Measurements from ENCODE around the gene EXOC3L2. TPM values are rescaled to one million over a fixed set of nuclear protein-coding genes. Genes with fewer than 3 reads are reported as not detected.

The EXOC3L2 gene
- total and polyA plus RNA-seq, 7 donors, result 0.14 to 1.7 (median 0.51) TPM; not detected in 3

- H3K9me3 ChIP-seq, result no peaks in the 10 kb centered on the region
- no peak for DNase-seq
- no peak overlapping the region for H3K4me3 ChIP-seq
- TF ChIP-seq POLR2AphosphoS5 (IDR thresholded peaks at IDR 0.05) (no peak), EP300 (IDR thresholded peaks at IDR 0.05) (no peak), POLR2A (IDR thresholded peaks at IDR 0.05) (no peak), CTCF (IDR thresholded peaks at IDR 0.05) (no peak)
- intact Hi-C loops (cut with DNase I), result no loop called here
- peaks cover 0 to 7% (median 2%) of the 10 kb centered on the region in 4 donors for H3K4me1 ChIP-seq
- peaks cover 7 to 33% (median 22%) of the 10 kb centered on the region in 3 donors for H3K27me3 ChIP-seq
- 27 to 32% methylated on average over 27 of the region's 27 CpGs for WGBS, 2 donors
- H3K36me3 ChIP-seq, result no peaks in the 10 kb centered on the region
- H3K27ac ChIP-seq, result no peak overlapping the region
Observed at GRCh38 chr19:45164577-45165335, 80.5 kb downstream of the EXOC3L2 start.

DNA sequence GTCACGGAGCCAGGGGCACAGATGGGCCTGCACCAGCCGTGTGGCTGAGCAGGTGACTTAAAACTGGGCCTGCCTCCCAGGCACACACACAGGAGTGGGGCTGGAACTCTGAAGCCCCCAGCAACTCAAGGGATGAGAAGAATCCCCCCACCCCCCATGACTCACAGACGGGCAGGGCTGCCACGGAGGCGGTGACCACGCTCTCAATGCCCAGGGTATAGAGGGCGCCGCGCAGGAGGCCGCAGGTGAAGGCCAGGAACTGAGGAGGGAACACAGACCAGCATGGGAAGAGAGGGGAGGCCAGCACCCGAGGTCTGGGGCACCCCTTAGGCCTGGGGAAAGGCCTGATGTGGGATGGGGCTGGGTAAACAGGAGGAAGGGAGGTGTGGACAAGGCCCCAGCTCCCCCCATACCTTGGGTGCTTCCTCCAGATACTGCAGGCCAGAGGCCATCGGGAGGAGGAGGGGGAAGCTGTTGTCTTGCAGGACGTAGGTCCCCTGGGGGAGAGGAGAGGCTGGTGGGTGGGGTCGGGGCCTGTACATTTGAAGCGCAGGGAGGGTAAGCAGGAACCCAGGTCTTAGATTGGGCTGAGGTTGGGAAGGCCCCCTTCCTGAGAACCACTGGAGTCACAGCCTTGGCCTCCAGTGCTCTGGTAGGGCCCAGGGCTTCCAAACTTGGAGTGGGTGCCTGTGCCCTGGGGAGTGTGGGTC lies 81.3 kb downstream of the EXOC3L2 start:
- WGBS, 2 donors, result 79 to 80% methylated on average over 15 of the region's 15 CpGs
- intact Hi-C loops (cut with DNase I), result no loop called here
- TF ChIP-seq CTCF (IDR thresholded peaks at IDR 0.05), result no peak
- no peak for TF ChIP-seq EP300 (IDR thresholded peaks at IDR 0.05)
- TF ChIP-seq POLR2A (IDR thresholded peaks at IDR 0.05), result no peak
- TF ChIP-seq POLR2AphosphoS5 (IDR thresholded peaks at IDR 0.05), result no peak
- Histone ChIP-seq H3K4me3 (no peak overlapping the region), H3K9me3 (no peaks in the 10 kb centered on the region), H3K27me3 (peaks cover 7 to 42% (median 31%) of the 10 kb centered on the region in 3 donors), H3K36me3 (no peaks in the 10 kb centered on the region), H3K4me1 (peaks cover 0 to 7% (median 2%) of the 10 kb centered on the region in 4 donors), H3K27ac (no peak overlapping the region)
- no peak for DNase-seq

DNA sequence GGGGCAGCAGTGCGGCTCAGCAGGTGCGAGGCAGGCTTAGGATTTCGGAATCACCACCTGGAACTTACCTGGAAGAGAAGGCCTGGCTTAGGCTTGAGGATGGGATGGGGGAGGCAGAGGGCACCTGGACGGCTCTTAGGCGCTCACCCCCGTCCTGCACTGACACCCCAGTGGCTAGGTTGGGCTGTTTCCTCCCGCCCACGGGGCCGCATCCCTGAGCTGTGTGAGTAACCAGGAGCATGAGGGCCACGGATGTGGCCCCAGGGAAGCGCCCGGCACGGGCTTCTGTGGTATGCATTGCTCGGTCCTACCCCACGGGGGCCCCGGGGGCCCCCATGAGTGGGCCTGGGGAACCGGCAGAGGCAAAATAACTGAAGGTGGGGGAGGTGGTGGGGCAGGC lies 82.1 kb downstream of the EXOC3L2 start:
- 90% methylated on average over 17 of the region's 17 CpGs for WGBS, 2 donors
- no peak overlapping the region for H3K27ac ChIP-seq
- TF ChIP-seq POLR2AphosphoS5 (IDR thresholded peaks at IDR 0.05) (no peak), POLR2A (IDR thresholded peaks at IDR 0.05) (no peak), EP300 (IDR thresholded peaks at IDR 0.05) (no peak), CTCF (IDR thresholded peaks at IDR 0.05) (no peak)
- H3K4me1 ChIP-seq, result peaks cover 0 to 7% (median 2%) of the 10 kb centered on the region in 4 donors
- no peaks in the 10 kb centered on the region for H3K36me3 ChIP-seq
- peaks cover 12 to 49% (median 38%) of the 10 kb centered on the region in 3 donors for H3K27me3 ChIP-seq
- DNase-seq, result no peak
- H3K9me3 ChIP-seq, result no peaks in the 10 kb centered on the region
- intact Hi-C loops (cut with DNase I), result no loop called here
- H3K4me3 ChIP-seq, result no peak overlapping the region

DNA sequence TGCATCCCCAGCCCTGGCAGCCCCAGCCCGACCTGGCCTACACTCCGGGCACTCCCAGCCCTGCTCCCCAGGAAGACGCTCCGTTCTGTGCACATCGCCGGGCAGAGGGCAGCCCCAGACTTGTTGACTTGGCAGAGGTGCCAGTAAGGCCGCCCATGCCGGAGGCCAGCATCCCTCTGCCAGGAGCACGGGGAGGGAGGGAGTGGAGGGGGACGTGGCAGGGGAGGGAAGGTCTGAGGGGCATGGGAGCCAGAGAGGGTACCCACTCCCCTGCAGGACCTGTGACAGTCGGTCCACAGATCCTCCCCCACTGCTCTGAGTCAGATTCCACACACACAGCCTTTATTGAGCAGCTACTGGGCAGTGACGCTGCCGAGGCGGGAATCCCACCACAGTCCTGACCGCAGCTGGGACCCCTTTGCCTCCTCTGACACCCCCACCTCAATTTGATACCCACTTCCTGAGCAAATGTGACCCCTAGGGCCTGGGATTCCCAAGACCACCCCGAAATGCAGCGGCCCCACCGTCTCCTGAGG lies 82.5 kb downstream of the EXOC3L2 start:
- H3K27me3 ChIP-seq, result peaks cover 12 to 54% (median 41%) of the 10 kb centered on the region in 3 donors
- intact Hi-C loops (cut with DNase I), result no loop called here
- 74 to 88% methylated on average over 18 of the region's 18 CpGs for WGBS, 2 donors

More for the DNA sequence above, 82.5 kb downstream of the EXOC3L2 start:
- no peak for TF ChIP-seq POLR2AphosphoS5 (IDR thresholded peaks at IDR 0.05)
- TF ChIP-seq CTCF (IDR thresholded peaks at IDR 0.05), result no peak
- TF ChIP-seq EP300 (IDR thresholded peaks at IDR 0.05), result no peak
- no peak for TF ChIP-seq POLR2A (IDR thresholded peaks at IDR 0.05)
- H3K36me3 ChIP-seq, result no peaks in the 10 kb centered on the region
- no peaks in the 10 kb centered on the region for H3K9me3 ChIP-seq
- no peak overlapping the region for H3K27ac ChIP-seq
- H3K4me1 ChIP-seq, result peaks cover 0 to 7% (median 2%) of the 10 kb centered on the region in 4 donors
- no peak for DNase-seq
- no peak overlapping the region for H3K4me3 ChIP-seq

Other genes with a start within 250 kb of the EXOC3L2 start
- gene RELB, start 243.9 kb downstream of the EXOC3L2 start, total RNA-seq, result 10 to 100 TPM in 1 of 4 donors, 1 to 10 TPM in 3; 3.2 to 16.7 (median 4.1) TPM
- 10 to 100 TPM; 21.0 to 50.2 (median 30.0) TPM for gene RELB, start 243.9 kb downstream of the EXOC3L2 start, polyA plus RNA-seq
- 100 to 1,000 TPM in 1 of 4 donors, 10 to 100 TPM in 3; 61.9 to 157 (median 73.7) TPM for gene CLASRP, start 206.4 kb downstream of the EXOC3L2 start, total RNA-seq
- 10 to 100 TPM; 19.0 to 70.8 (median 19.2) TPM for gene CLASRP, start 206.4 kb downstream of the EXOC3L2 start, polyA plus RNA-seq
- gene ZNF296, start 168.9 kb downstream of the EXOC3L2 start, total RNA-seq, result 1 to 10 TPM in 1 of 4 donors, under 1 TPM in 1, not detected in 2; 0.41 to 1.2 TPM
- gene ZNF296, start 168.9 kb downstream of the EXOC3L2 start, polyA plus RNA-seq, result 1 to 10 TPM; 2.8 to 5.4 (median 3.0) TPM
- gene GEMIN7, start 166.1 kb downstream of the EXOC3L2 start, total RNA-seq, result 10 to 100 TPM; 10.3 to 18.2 (median 16.2) TPM
- gene GEMIN7, start 166.1 kb downstream of the EXOC3L2 start, polyA plus RNA-seq, result 10 to 100 TPM; 27.0 to 31.2 (median 30.6) TPM
- 10 to 100 TPM; 17.8 to 23.2 (median 19.9) TPM for gene PPP1R37, start 152.2 kb downstream of the EXOC3L2 start, total RNA-seq
- 10 to 100 TPM; 21.6 to 32.5 (median 22.4) TPM for gene PPP1R37, start 152.2 kb downstream of the EXOC3L2 start, polyA plus RNA-seq
- under 1 TPM in 1 of 4 donors, not detected in 3; 0.83 TPM for gene NKPD1, start 84.4 kb downstream of the EXOC3L2 start, total RNA-seq
- under 1 TPM in 1 of 3 donors, not detected in 2; 0.12 TPM for gene NKPD1, start 84.4 kb downstream of the EXOC3L2 start, polyA plus RNA-seq
- 10 to 100 TPM; 15.1 to 36.4 (median 27.2) TPM for gene TRAPPC6A, start 67.2 kb downstream of the EXOC3L2 start, total RNA-seq
- 10 to 100 TPM; 50.3 to 67.5 (median 66.1) TPM for gene TRAPPC6A, start 67.2 kb downstream of the EXOC3L2 start, polyA plus RNA-seq
- 10 to 100 TPM in 1 of 4 donors, 1 to 10 TPM in 3; 6.1 to 10.9 (median 7.8) TPM for gene BLOC1S3, start 66.6 kb downstream of the EXOC3L2 start, total RNA-seq
- 1 to 10 TPM; 2.8 to 7.0 (median 3.0) TPM for gene BLOC1S3, start 66.6 kb downstream of the EXOC3L2 start, polyA plus RNA-seq
- 10 to 100 TPM; 12.7 to 39.9 (median 15.2) TPM for gene MARK4, start 5.9 kb upstream of the EXOC3L2 start, total RNA-seq
- 10 to 100 TPM in 1 of 3 donors, 1 to 10 TPM in 2; 6.2 to 12.3 (median 7.2) TPM for gene MARK4, start 5.9 kb upstream of the EXOC3L2 start, polyA plus RNA-seq
- 1 to 10 TPM in 1 of 4 donors, under 1 TPM in 3; 0.66 to 1.1 (median 0.77) TPM for gene CKM, start 77.5 kb upstream of the EXOC3L2 start, total RNA-seq
- gene CKM, start 77.5 kb upstream of the EXOC3L2 start, polyA plus RNA-seq, result 10 to 100 TPM in 1 of 3 donors, 1 to 10 TPM in 1, under 1 TPM in 1; 0.48 to 14.4 (median 5.8) TPM
- not detected for gene KLC3, start 95.3 kb upstream of the EXOC3L2 start, total RNA-seq
- gene KLC3, start 95.3 kb upstream of the EXOC3L2 start, polyA plus RNA-seq, result under 1 TPM in 1 of 3 donors, not detected in 2; 0.09 TPM
- 10 to 100 TPM in 1 of 4 donors, 1 to 10 TPM in 3; 4.6 to 12.8 (median 9.8) TPM for gene ERCC2, start 125.2 kb upstream of the EXOC3L2 start, total RNA-seq
- 10 to 100 TPM in 1 of 3 donors, 1 to 10 TPM in 2; 4.2 to 12.9 (median 9.0) TPM for gene ERCC2, start 125.2 kb upstream of the EXOC3L2 start, polyA plus RNA-seq
- gene PPP1R13L, start 159.7 kb upstream of the EXOC3L2 start, total RNA-seq, result 1 to 10 TPM; 5.8 to 9.4 (median 7.7) TPM
- 10 to 100 TPM; 15.6 to 34.0 (median 18.0) TPM for gene PPP1R13L, start 159.7 kb upstream of the EXOC3L2 start, polyA plus RNA-seq
- 1 to 10 TPM; 1.6 to 4.2 (median 3.8) TPM for gene POLR1G, start 161.2 kb upstream of the EXOC3L2 start, total RNA-seq
- 1 to 10 TPM; 1.2 to 5.6 (median 2.3) TPM for gene POLR1G, start 161.2 kb upstream of the EXOC3L2 start, polyA plus RNA-seq
- 10 to 100 TPM; 41.8 to 67.0 (median 64.4) TPM for gene ERCC1, start 178.5 kb upstream of the EXOC3L2 start, total RNA-seq
- gene ERCC1, start 178.5 kb upstream of the EXOC3L2 start, polyA plus RNA-seq, result 10 to 100 TPM; 27.3 to 31.8 (median 30.1) TPM
- gene FOSB, start 222.6 kb upstream of the EXOC3L2 start, total RNA-seq, result 10 to 100 TPM in 3 of 4 donors, 1 to 10 TPM in 1; 1.1 to 28.1 (median 23.1) TPM
- gene FOSB, start 222.6 kb upstream of the EXOC3L2 start, polyA plus RNA-seq, result 10 to 100 TPM in 1 of 3 donors, 1 to 10 TPM in 2; 3.7 to 11.0 (median 5.4) TPM